HG03135 (cell line): ENCODE results near the gene SMIM30.

ENCODE experiments used
- ATAC-seq: cut with Tn5 transposase; IDR thresholded peaks from one replicate; pipeline ENCODE4 v1.9.1; 2021; ENCODE audit warnings: mild to moderate bottlenecking, moderate library complexity; ENCODE audit not compliant: unreplicated experiment

The SMIM30 gene

GRCh38 chr7:113109718-113110117, 8.6 kb downstream of the SMIM30 start:
- ATAC-seq = no peak

DNA sequence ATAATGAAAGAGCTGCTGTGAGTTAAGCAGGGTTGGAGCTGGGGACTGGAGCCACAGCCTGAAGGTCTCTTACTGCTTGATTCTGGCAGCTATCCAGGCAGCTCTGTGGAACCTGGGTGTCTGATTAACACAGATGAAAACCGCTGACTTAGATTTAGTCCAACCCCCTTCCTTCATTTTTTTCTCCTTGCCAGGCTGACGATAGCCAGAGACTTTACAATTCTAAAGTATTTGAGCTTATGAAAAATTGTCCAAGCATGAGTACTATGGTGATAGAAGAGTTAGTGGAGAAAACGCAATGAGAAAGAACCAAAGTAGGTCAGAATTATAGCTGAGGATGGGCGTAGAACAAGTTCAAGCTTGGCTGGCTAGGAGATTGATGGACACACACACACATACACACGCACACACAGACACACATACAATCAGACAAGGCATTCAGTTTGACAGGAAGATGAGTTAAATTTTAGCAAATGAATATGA, 18.2 kb downstream of the SMIM30 start:
- no peak for ATAC-seq

DNA sequence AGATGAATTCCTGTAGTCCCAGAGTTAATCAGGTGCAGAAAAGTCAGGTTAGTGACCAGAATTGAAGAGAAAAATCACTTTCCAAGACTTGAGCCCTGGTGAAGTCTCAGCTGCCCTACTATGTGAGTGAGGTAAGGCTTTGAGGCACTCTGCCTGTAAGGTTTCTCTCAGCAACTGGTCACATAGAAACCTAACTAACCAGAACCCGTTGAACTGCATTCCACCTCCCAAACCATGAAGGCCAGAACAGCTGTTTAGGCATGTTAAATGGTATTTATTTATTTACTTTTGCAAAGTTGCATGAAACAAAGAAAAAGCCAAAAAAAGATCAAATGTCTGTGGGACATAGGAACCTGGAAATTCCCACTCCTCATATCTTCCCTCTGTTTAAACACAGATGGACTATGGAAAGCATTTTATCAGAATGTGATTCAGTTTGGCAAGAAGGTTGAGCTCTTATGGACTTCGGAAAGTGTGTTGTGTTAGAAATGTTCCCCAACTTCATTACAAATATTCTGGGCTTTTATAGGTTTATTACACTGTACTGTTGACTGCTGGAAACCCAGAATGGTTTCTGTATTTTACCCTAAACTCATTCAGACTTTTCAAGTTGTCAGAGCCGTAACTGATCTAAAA, 19.0 kb downstream of the SMIM30 start:
- ATAC-seq = no peak

DNA sequence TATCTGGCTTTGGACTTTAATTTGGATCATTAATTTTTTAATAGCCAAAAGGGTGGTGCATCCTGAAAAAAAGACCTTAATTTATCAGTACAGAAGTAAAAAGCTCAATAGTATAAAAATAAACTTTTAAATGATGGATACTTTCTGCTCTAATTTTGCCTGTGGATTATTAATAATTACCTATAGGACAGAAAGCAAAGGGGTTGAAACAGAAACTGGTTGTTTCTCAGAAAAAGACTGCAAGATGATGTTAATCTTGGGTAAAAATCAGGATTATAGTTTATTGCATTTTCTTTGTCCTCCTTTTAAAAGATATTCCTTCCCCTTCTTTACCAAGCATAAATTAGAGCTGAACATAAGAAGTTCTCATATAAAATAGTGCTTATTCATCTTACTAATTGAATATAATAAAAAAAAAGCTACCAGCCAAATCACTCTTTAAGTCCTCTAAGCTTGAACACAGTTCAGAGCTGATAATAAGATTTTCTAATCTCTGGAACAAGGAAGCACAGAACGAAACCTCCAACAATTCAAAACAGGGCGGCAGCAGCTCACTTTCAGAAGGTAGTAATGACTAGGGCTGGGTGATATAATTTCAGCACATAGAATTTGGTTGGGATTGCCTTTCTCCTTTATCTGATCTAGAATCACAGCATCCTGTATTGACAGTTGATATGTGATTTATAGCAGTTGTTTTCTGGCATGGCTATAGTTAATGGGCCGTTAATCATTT, 23.7 kb downstream of the SMIM30 start:
- ATAC-seq = peak; percentile 51

DNA sequence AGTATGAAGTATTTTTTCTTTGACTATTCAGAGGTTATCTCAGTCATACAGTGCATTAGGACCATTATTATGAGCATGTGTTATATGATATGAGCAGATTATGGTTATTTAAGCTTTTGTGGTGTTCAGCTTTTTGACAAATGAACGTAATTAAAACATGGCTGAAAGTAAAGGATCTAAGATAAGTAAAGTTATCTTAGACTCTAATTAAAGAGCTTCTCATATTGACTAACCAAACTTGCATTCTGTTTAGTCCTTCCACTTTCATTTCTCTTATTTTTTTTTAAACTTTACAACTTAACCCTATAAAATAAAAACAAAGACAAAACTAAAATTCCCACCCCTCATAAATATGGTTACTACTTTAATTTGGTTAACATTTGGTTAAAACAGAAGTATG, 24.8 kb downstream of the SMIM30 start:
- no peak for ATAC-seq

- no peak for ATAC-seq
These were observed 25.6 kb downstream of the SMIM30 start for GRCh38 chr7:113092762-113093161.

- ATAC-seq = no peak
These were observed 31.0 kb downstream of the SMIM30 start for GRCh38 chr7:113087071-113087998.

DNA sequence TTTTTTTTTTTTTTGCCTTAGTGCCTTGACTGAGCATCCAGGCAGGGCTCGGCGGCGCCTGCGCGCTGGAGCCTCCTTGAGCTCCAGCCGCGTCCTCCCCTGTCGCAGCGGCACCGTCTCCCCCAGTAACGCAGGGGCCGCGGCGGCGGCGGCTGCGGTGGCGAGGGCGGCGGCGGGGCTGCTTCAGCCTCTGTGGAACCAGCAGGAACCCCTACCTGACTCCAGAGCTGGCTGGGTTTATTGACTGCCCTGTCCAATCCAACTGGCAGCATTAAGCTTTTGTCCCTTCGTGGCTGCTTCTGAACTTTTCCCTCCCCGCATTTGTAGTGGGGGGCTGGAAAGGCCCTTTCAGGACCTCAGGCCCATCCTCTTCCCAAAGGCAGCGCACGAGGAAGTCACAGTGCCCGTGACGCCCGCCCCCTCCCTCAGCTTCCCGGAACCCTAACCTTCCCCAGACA, 31.9 kb downstream of the SMIM30 start, which contains the start of gene GPR85:
Gene GPR85 (minus strand): TSS at position 397 of the 458 bp plus-strand sequence. CDS start 2,106 bp downstream, outside the sequence.
- no peak for ATAC-seq

- ATAC-seq = no peak
These were observed 32.5 kb downstream of the SMIM30 start for GRCh38 chr7:113085781-113086390.

GRCh38 chr7:113084496-113085172, 33.7 kb downstream of the SMIM30 start:
- no peak for ATAC-seq

- no peak for ATAC-seq
These were observed 34.4 kb downstream of the SMIM30 start for GRCh38 chr7:113083816-113084495.

GRCh38 chr7:113083132-113083815, 35.1 kb downstream of the SMIM30 start:
- ATAC-seq = no peak

- no peak for ATAC-seq
These were observed 40.0 kb downstream of the SMIM30 start for GRCh38 chr7:113078331-113078730.

GRCh38 chr7:113076703-113077102, 41.7 kb downstream of the SMIM30 start:
- no peak for ATAC-seq

DNA sequence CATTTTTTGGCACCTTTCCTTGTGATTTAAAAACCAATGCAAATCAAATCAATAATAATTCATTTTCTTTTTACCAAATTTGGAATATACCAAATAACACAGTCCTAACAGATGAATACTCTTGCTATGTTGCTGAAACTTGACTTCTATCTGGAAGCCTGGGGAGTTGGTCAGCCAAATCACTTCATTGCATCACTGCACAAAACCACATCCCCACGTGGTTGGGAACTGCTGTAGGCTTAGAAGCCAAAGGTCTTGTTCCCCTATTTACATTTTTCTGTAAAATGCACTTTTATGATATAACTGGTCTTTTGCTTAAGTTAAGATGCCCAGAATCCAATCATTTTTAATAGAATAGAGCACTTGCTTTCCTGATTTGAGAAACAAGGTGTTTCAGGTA, 46.9 kb downstream of the SMIM30 start:
- no peak for ATAC-seq
